T-helper 2 cell treated with Interferon-gamma antibody and Interleukin-4, amounts not matched to agents 100 ng/mL and 5 ng/mL, for 36 hours (primary cell): ENCODE measurements around the gene SOHLH1. TPM values are rescaled to one million over a fixed set of nuclear protein-coding genes. Genes with fewer than 3 reads are reported as not detected.

Experiments
- intact Hi-C: fragments of 100-400 bp; cut with micrococcal nuclease; formaldehyde crosslinking; loops from one replicate; pipeline ENCODE4 v1.15.1; 2023
- total RNA-seq: library from RNA; stranded (reverse); gene quantifications from 2 replicates; pipeline ENCODE4 v1.2.3, GENCODE V29; 2022

The SOHLH1 gene
- total RNA-seq, 1 donor from 2014 or later = not detected

GRCh38 chr9:135661816-135662560 lies 37.3 kb downstream of the SOHLH1 start:
- intact Hi-C loops = no loop called here

- intact Hi-C loops = no loop called here
Measured at GRCh38 chr9:135660407-135660806, 38.9 kb downstream of the SOHLH1 start.

- intact Hi-C loops = no loop called here
Measured at GRCh38 chr9:135659252-135659651, 40.0 kb downstream of the SOHLH1 start.

GRCh38 chr9:135657416-135657815 lies 41.9 kb downstream of the SOHLH1 start:
- intact Hi-C loops = no loop called here

GRCh38 chr9:135655317-135655716 lies 44.0 kb downstream of the SOHLH1 start:
- intact Hi-C loops = no loop called here

GRCh38 chr9:135650408-135650807 lies 48.9 kb downstream of the SOHLH1 start:
- intact Hi-C loops = no loop called here

GRCh38 chr9:135649508-135649907 lies 49.8 kb downstream of the SOHLH1 start:
- intact Hi-C loops = no loop called here

GRCh38 chr9:135648494-135649410 lies 50.5 kb downstream of the SOHLH1 start:
- intact Hi-C loops = no loop called here

GRCh38 chr9:135647884-135648283 lies 51.4 kb downstream of the SOHLH1 start:
- intact Hi-C loops = no loop called here

GRCh38 chr9:135644631-135645218 lies 54.6 kb downstream of the SOHLH1 start:
- intact Hi-C loops = no loop called here

Other genes starting within 250 kb of the SOHLH1 start
- 1.0 and 1.1 TPM in 2 replicates for gene PPP1R26, start 219.7 kb downstream of the SOHLH1 start, total RNA-seq
- gene MRPS2, start 198.8 kb downstream of the SOHLH1 start, total RNA-seq = 38.9 TPM in 2 replicates
- not detected in 2 replicates for gene LCN1, start 178.0 kb downstream of the SOHLH1 start, total RNA-seq
- gene OBP2A, start 153.4 kb downstream of the SOHLH1 start, total RNA-seq = not detected in 2 replicates
- gene PAEP, start 137.7 kb downstream of the SOHLH1 start, total RNA-seq = not detected in 2 replicates
- gene GLT6D1, start 59.9 kb downstream of the SOHLH1 start, total RNA-seq = not detected in 2 replicates
- gene LCN9, start 36.2 kb downstream of the SOHLH1 start, total RNA-seq = not detected in 2 replicates
- gene KCNT1, start 2.7 kb upstream of the SOHLH1 start, total RNA-seq = not detected in 2 replicates
- gene CAMSAP1, start 208.1 kb upstream of the SOHLH1 start, total RNA-seq = 24.7 TPM in 2 replicates